H1 (cell line): Measurements from ENCODE around the gene OBSCN. TPM values are rescaled to one million over a fixed set of nuclear protein-coding genes. Genes with fewer than 3 reads are reported as not detected.

Source experiments
- CTCF ChIA-PET: fragments of 300-600 bp; sonication (Branson Sonifier 250); formaldehyde crosslinking; loops from one replicate; lab custom pipeline; 2021; ENCODE audit not compliant: partially characterized antibody; lab: Charles Lee
- POLR2A ChIA-PET: fragments of 300-600 bp; sonication (Branson Sonifier 250); formaldehyde crosslinking; loops from one replicate; lab custom pipeline; 2021; ENCODE audit warnings: inconsistent platforms; ENCODE audit not compliant: partially characterized antibody; lab: Charles Lee
- DNase-seq, 2 experiments: peaks; one replicate each; pipeline versions ENCODE4 v3.0.0 to v3.0.0-alpha.2; 2010 to 2022; ENCODE audit warnings: low spot score in 2 of 2, low read depth in 1 of 2, mixed read lengths in 1 of 2
- FAIRE-seq: peaks from 2 replicates; lab custom pipeline; 2011; peaks lifted over from hg19 to GRCh38; lab: Jason Lieb, UNC
- H2AFZ ChIP-seq: 2 replicates; pipeline ENCODE4 v1.8.1; 2012; ENCODE audit warnings: low read length, inconsistent platforms
- H2AK5ac ChIP-seq: 2 replicates; pipeline ENCODE4 v1.6.1; 2013; ENCODE audit warnings: low read depth, low read length
- H2BK120ac ChIP-seq: replicated peaks from 2 replicates; pipeline ENCODE3; 2013; ENCODE audit warnings: low read depth, low read length, inconsistent platforms
- H2BK12ac ChIP-seq: 2 replicates; pipeline ENCODE4 v1.6.1; 2013; ENCODE audit warnings: low read depth, low read length
- H2BK15ac ChIP-seq: 2 replicates; pipeline ENCODE4 v1.6.1; 2013; ENCODE audit warnings: low read length
- H2BK20ac ChIP-seq: 2 replicates; pipeline ENCODE4 v1.6.1; 2013; ENCODE audit warnings: low read length
- H2BK5ac ChIP-seq: 2 replicates; pipeline ENCODE4 v1.6.1; 2013; ENCODE audit warnings: low read depth, low read length
- H3K14ac ChIP-seq: 2 replicates; pipeline ENCODE4 v1.6.1; 2013; ENCODE audit warnings: inconsistent platforms; ENCODE audit not compliant: insufficient read length
- H3K18ac ChIP-seq: 2 replicates; pipeline ENCODE4 v1.6.1; 2013; ENCODE audit warnings: low read length; ENCODE audit errors: extremely low read depth
- H3K23ac ChIP-seq: 2 replicates; pipeline ENCODE4 v1.6.1; 2013; ENCODE audit warnings: inconsistent platforms; ENCODE audit not compliant: insufficient read length
- H3K23me2 ChIP-seq: 2 replicates; pipeline ENCODE4 v1.6.1; 2013; ENCODE audit warnings: low read depth, low read length
- H3K27ac ChIP-seq: 2 replicates; pipeline ENCODE4 v1.6.1; 2011; ENCODE audit warnings: low read depth, low read length, inconsistent platforms
- H3K27me3 ChIP-seq, 4 experiments: replicated peaks in 1 of 4; 1 replicate in 1 of 4; 2 replicates in 3 of 4; pipeline versions ENCODE4 v1.6.1 to v1.8.1; 2011 to 2013; ENCODE audit warnings: low read length in 3 of 4, mild to moderate bottlenecking in 3 of 4, inconsistent platforms in 2 of 4, mixed read lengths in 2 of 4, moderate library complexity in 1 of 4; ENCODE audit not compliant: control insufficient read depth in 3 of 4, insufficient read depth in 3 of 4; ENCODE audit errors: extremely low read depth in 1 of 4
- H3K36me3 ChIP-seq, 4 experiments: 2 replicates each; pipeline versions ENCODE4 v1.6.1 to v1.8.1; 2011 to 2013; ENCODE audit warnings: mild to moderate bottlenecking in 4 of 4, low read length in 3 of 4, moderate library complexity in 2 of 4, control low read depth in 1 of 4, inconsistent platforms in 1 of 4; ENCODE audit not compliant: insufficient read depth in 4 of 4, control insufficient read depth in 2 of 4
- H3K4ac ChIP-seq: replicated peaks from 2 replicates; pipeline ENCODE3; 2013; ENCODE audit warnings: low read length, low read depth, mixed read lengths, inconsistent platforms; ENCODE audit not compliant: insufficient read length
- H3K4me1 ChIP-seq, 4 experiments: replicated peaks in 1 of 4; 1 replicate in 1 of 4; 2 replicates in 3 of 4; pipeline versions ENCODE4 v1.6.1 to v1.8.1; 2011 to 2013; ENCODE audit warnings: low read length in 3 of 4, inconsistent platforms in 2 of 4, mixed read lengths in 1 of 4; ENCODE audit not compliant: insufficient read depth in 4 of 4, control insufficient read depth in 3 of 4
- H3K4me2 ChIP-seq, 2 experiments: 2 replicates each; pipeline versions ENCODE4 v1.6.1 to v1.8.1; 2011 to 2013; ENCODE audit warnings: low read depth in 2 of 2, low read length in 2 of 2, control low read depth in 1 of 2, inconsistent platforms in 1 of 2, mild to moderate bottlenecking in 1 of 2; ENCODE audit not compliant: insufficient read depth in 1 of 2
- H3K4me3 ChIP-seq, 4 experiments: fragments of 200-600, 300-600 bp in 1 of 4; sonication (generic), shearing (Covaris generic), sonication (Bioruptor Twin) in 1 of 4; 2 replicates each; pipeline versions ENCODE4 v1.5.1 to v1.8.1; 2011 to 2016; ENCODE audit warnings: low read length in 4 of 4, low read depth in 3 of 4, control low read depth in 2 of 4, inconsistent platforms in 2 of 4, mild to moderate bottlenecking in 2 of 4, mixed read lengths in 1 of 4, moderate library complexity in 1 of 4; ENCODE audit not compliant: insufficient read depth in 2 of 4; ENCODE audit errors: extremely low read depth in 1 of 4
- H3K56ac ChIP-seq: replicated peaks from 2 replicates; pipeline ENCODE3; 2013; ENCODE audit warnings: low read depth, mild to moderate bottlenecking, mixed read lengths, low read length, inconsistent platforms; ENCODE audit not compliant: insufficient read length
- H3K79me1 ChIP-seq: 2 replicates; pipeline ENCODE4 v1.6.1; 2013; ENCODE audit warnings: low read depth, low read length, control low read depth
- H3K79me2 ChIP-seq, 2 experiments: 2 replicates each; pipeline versions ENCODE4 v1.6.1 to v1.8.1; 2012 to 2013; ENCODE audit warnings: low read length in 2 of 2, mild to moderate bottlenecking in 2 of 2, inconsistent platforms in 1 of 2; ENCODE audit not compliant: insufficient read depth in 2 of 2, control insufficient read depth in 1 of 2
- H3K9ac ChIP-seq, 4 experiments: replicated peaks in 1 of 4; 1 replicate in 1 of 4; 2 replicates in 3 of 4; pipeline versions ENCODE4 v1.6.1 to v1.8.1; 2011 to 2013; ENCODE audit warnings: low read depth in 3 of 4, low read length in 3 of 4, control low read depth in 2 of 4, mild to moderate bottlenecking in 2 of 4, moderate library complexity in 2 of 4, inconsistent platforms in 1 of 4; ENCODE audit errors: extremely low read depth in 1 of 4
- H3K9me3 ChIP-seq, 2 experiments: 2 replicates each; pipeline versions ENCODE4 v1.6.1 to v1.8.1; 2012 to 2013; ENCODE audit warnings: mild to moderate bottlenecking in 2 of 2, moderate library complexity in 2 of 2, control low read depth in 1 of 2, inconsistent platforms in 1 of 2, low read depth in 1 of 2, low read length in 1 of 2, mixed read lengths in 1 of 2; ENCODE audit not compliant: insufficient read depth in 2 of 2
- H4K20me1 ChIP-seq, 2 experiments: replicated peaks in 1 of 2; 2 replicates each; pipeline versions ENCODE3 to v1.8.1; 2011 to 2013; ENCODE audit warnings: inconsistent platforms in 2 of 2, low read length in 2 of 2, mild to moderate bottlenecking in 1 of 2; ENCODE audit not compliant: insufficient read depth in 2 of 2, control insufficient read depth in 1 of 2
- H4K5ac ChIP-seq: 2 replicates; pipeline ENCODE4 v1.6.1; 2013; ENCODE audit warnings: low read length, low read depth, mixed read lengths, inconsistent platforms; ENCODE audit not compliant: insufficient read length
- H4K8ac ChIP-seq: 2 replicates; pipeline ENCODE4 v1.8.0; 2013; ENCODE audit warnings: mild to moderate bottlenecking, moderate library complexity, low read length, inconsistent platforms; ENCODE audit not compliant: insufficient read depth; ENCODE audit errors: extremely low read depth
- H4K91ac ChIP-seq: replicated peaks from 2 replicates; pipeline ENCODE3; 2013; ENCODE audit warnings: low read length, mixed read lengths, inconsistent platforms; ENCODE audit not compliant: insufficient read length
- E2F6 ChIP-seq: IDR thresholded peaks from 2 replicates; pipeline ENCODE4 v1.6.1; 2012; ENCODE audit warnings: inconsistent platforms
- HDAC6 ChIP-seq: IDR thresholded peaks from one replicate; pipeline ENCODE4 v1.7.1; 2012; ENCODE audit warnings: low read depth, mild to moderate bottlenecking, inconsistent platforms, low read length, moderate library complexity
- RFX5 ChIP-seq: IDR thresholded peaks from 2 replicates; pipeline ENCODE4 v1.6.1; 2011; ENCODE audit warnings: low read depth, low read length, improper control_type of control experiment, borderline replicate concordance
- TEAD4 ChIP-seq: IDR thresholded peaks from 2 replicates; pipeline ENCODE4 v1.6.1; 2012; ENCODE audit warnings: low read depth, low read length, inconsistent platforms, mixed read lengths
- YY1 ChIP-seq: IDR thresholded peaks from 2 replicates; pipeline ENCODE4 v1.6.1; 2011; ENCODE audit warnings: low read depth, mild to moderate bottlenecking, low read length
- WGBS, 2 experiments: shearing (Covaris generic) in 1 of 2; methylation state at CpG; one replicate each; pipeline versions ENCODE4 v1.1.6 to v1.1.7; 2013 to 2015; ENCODE audit warnings: low lambda C conversion rate in 2 of 2, mixed read lengths in 2 of 2, inconsistent platforms in 1 of 2, low coverage in 1 of 2, missing lambda C conversion rate in 1 of 2; ENCODE audit not compliant: insufficient replicate concordance in 2 of 2, insufficient coverage in 1 of 2, insufficient read length in 1 of 2; ENCODE audit errors: extremely low coverage in 1 of 2, missing lambda C conversion rate in 1 of 2; 5-methylcytosine and 5-hydroxymethylcytosine counted together
- polyA plus RNA-seq, 7 experiments: library from polyadenylated mRNA; depleted of rRNA in 3 of 7; stranded (reverse) in 5 of 7; unstranded in 2 of 7; fragments of >200 nt in 5 of 7; fragments of 200-250 nt in 2 of 7; gene quantifications; 1 replicate in 5 of 7; 2 replicates in 1 of 7; 4 replicates in 1 of 7; pipeline versions ENCODE4 v1.2.1 to v1.2.3, GENCODE V29; 2011 to 2013; ENCODE audit warnings: missing spikeins in 2 of 7, mixed read lengths in 2 of 7
- total RNA-seq: library from RNA; stranded (reverse); fragmentation: NEBNext Ultra II Directional; extraction: Animal tissue kit (Norgen Biotek cat#: 25700); gene quantifications from 2 replicates; pipeline ENCODE4 v1.2.1, GENCODE V29; 2021

The OBSCN gene
- total and polyA plus RNA-seq, 2 of the 8 experiments (the other 6 are each of a cell fraction or from before 2014, with no cell fraction given), result 7.5 to 28.4 TPM

GRCh38 chr1:228335406-228336307, 127.8 kb downstream of the OBSCN start:
- H3K79me2 ChIP-seq, result no peaks in the 10 kb centered on the region
- no peak for TF ChIP-seq TEAD4
- no peak for TF ChIP-seq RFX5
- no peak for TF ChIP-seq HDAC6
- no peak for TF ChIP-seq YY1
- no peak for TF ChIP-seq E2F6
- H3K9me3 ChIP-seq, result no peaks in the 10 kb centered on the region; a peak in 1 of 4 replicates
- no peak overlapping the region for H3K23ac ChIP-seq
- no peak overlapping the region for H2BK120ac ChIP-seq
- no peak overlapping the region for H3K18ac ChIP-seq
- no peak overlapping the region for H3K9ac ChIP-seq
- no peak for DNase-seq
- no peaks in the 10 kb centered on the region; a peak in 1 of 7 replicates for H3K4me1 ChIP-seq
- H3K79me1 ChIP-seq, result no peaks in the 10 kb centered on the region
- 90% methylated on average over 11 of the region's 15 CpGs; no CpG with 5 or more reads in 1 of the 2 experiments for WGBS, 2 experiments
- no peak overlapping the region for H2BK12ac ChIP-seq
- no peak overlapping the region for H2BK15ac ChIP-seq
- no peak overlapping the region for H4K8ac ChIP-seq
- no peak overlapping the region for H3K4ac ChIP-seq
- H2AK5ac ChIP-seq, result no peak overlapping the region
- no peak overlapping the region for H3K27ac ChIP-seq
- H3K4me3 ChIP-seq, result no peak overlapping the region
- ChIA-PET CTCF (no interaction called here), POLR2A (no interaction called here)
- no peaks in the 10 kb centered on the region for H3K27me3 ChIP-seq
- peaks cover 0 to 8% of the 10 kb centered on the region in 2 experiments for H4K20me1 ChIP-seq
- FAIRE-seq, result no peak
- H2BK5ac ChIP-seq, result no peak overlapping the region
- H4K5ac ChIP-seq, result no peak overlapping the region
- no peaks in the 10 kb centered on the region for H3K23me2 ChIP-seq
- no peak overlapping the region for H3K14ac ChIP-seq
- H3K36me3 ChIP-seq, result peaks cover 0 to 5% (median 3%) of the 10 kb centered on the region in 4 experiments; a peak in 4 of 8 replicates
- H2BK20ac ChIP-seq, result no peak overlapping the region
- H3K4me2 ChIP-seq, result no peak overlapping the region
- H4K91ac ChIP-seq, result no peak overlapping the region
- H3K56ac ChIP-seq, result no peak overlapping the region
- no peak overlapping the region for H2AFZ ChIP-seq
